Measurements from ENCODE around the gene GABRR2.

GABRR2 gene

GRCh38 chr6:89315249-89315885 is at the start of gene GABRR2:
GABRR2 (minus strand) TSS chr6:89315299; CDS start chr6:89315165, 134 bp downstream.
- peak in 2 of 10 donors; percentile 21 to 29 for DNase-seq
- intact Hi-C loops (cut with DNase I) = no loop called here

DNA sequence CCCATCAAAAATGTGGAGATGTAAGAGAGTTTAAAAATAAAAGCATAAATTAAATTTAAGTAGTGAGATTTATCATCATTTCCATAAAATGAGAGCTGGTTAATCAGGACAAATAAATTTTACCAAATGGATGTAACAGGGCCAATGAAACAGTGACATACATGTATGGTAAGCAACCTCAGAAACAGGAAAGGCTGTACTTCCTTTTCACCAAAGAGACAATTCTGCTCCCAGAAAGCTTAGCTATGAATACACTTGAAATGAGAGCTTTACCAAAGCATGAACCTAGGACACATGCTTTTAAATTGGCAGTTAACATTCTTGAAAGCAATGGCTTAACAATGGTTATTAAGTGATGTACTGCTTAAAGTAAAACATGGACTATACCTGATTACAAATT is 49.5 kb upstream of the GABRR2 start:
- intact Hi-C loops (cut with DNase I) = loop anchor here (10.0 kb wide), 1 partner anchor 380 kb away; no protein-coding TSS in a partner anchor
- no peak for DNase-seq

DNA sequence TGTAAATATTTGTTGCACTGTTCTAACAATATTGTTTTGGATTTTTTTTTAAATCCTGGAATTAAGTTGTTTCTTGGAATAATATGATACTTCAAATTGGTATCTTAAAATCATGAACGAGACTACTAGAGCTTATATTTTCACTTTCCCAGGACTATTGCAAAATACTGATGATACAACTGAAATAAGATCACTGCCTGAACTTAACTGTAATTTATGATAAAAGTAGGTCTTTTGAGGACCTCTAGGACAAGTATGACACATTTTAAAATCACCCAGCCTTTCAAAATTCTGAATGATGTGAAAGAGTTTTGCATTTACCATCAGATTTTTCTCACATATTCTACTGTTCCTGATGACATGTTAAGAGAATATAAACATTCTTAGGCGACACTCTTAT is 46.1 kb upstream of the GABRR2 start:
- no peak for DNase-seq
- intact Hi-C loops (cut with DNase I) = loop anchor here (10.0 kb wide), 1 partner anchor 376 kb away; no protein-coding TSS in a partner anchor

GRCh38 chr6:89360415-89360999 is 45.4 kb upstream of the GABRR2 start:
- no peak for DNase-seq
- intact Hi-C loops (cut with DNase I) = loop anchor here (10.0 kb wide), 1 partner anchor 376 kb away; no protein-coding TSS in a partner anchor

DNA sequence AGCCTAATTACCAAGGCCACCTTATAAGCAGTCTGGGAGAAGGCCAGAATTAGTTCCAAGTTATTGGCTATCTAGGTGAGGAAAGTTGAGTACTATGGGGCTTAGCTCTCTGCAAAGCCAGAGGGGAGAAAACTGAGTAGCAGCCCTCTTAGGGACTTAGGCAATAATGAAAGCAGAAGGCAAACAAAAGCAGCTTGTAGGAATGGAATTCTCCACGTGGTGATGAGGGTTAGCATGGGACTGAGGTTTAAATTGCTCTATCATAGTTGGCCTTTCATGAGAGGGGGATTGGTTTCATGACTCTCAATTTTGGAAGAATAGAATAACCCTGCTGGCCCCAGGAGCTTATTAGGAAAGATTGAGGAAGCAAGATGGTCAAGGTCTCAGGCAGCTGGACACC is 44.5 kb upstream of the GABRR2 start:
- no peak for DNase-seq
- intact Hi-C loops (cut with DNase I) = loop anchor here (10.0 kb wide), 1 partner anchor 455 kb away; the partner anchor contains the start of gene MDN1

GRCh38 chr6:89357390-89357789 is 42.3 kb upstream of the GABRR2 start:
- DNase-seq = no peak
- intact Hi-C loops (cut with DNase I) = loop anchor here (10.0 kb wide), 1 partner anchor 457 kb away; the partner anchor contains the start of gene MDN1

DNA sequence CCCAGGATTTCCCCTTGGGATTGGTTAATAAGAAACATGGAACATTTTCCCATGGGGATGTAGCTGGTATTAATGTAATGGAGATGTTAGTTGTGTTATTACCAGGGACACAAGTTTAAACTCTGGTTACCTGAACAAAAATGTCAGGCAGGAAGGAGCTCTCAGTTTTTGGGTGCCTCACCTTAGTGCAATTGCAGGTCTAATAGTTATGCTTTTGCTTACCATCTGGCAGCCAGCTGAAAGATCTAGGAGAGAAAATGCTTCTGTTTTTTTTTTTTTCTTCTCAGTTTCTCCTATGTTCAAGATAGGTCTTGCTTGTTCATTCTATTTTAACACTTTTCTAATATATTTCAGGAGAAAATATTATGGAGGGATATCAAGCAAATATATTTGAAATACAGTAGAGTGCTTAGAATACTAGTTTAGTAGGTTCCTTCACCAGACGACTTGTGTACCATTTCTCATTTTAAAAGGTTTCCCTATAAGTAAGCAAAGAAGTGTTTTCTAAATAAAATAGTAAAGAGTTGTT is 41.6 kb upstream of the GABRR2 start:
- no peak for DNase-seq
- intact Hi-C loops (cut with DNase I) = loop anchor here (10.0 kb wide), 1 partner anchor 458 kb away; the partner anchor contains the start of gene MDN1

DNA sequence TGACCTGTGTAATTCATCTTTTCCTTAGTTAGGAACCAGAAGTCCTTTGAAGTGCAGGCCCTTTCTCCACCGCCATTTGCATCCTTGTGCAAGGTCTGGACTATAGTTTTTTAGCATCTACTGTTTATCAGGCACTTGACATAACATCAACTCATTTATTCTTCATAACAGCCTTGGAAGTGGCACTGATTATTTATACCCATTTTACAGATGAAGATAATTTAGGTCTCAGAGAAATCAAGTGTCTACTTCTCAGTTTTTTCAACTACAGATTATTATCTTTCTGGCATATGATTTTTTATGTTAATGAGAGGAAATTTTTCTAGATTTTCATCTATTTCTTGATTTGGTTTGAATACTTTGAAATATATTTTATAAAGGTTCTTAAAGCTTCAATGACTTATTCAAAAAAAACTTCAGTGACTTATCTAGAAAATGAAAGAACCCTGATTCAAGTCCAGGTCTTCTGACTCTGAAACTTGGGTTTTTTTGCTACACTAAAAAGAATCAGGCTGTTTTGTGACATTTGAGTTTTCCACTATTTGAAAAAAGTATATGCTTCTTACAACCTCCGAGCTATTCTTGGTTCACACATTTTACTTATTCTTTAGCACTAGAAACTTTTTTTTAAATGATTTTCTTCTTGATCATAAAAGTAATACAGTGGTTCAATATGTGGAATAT is 40.6 kb upstream of the GABRR2 start:
- no peak for DNase-seq
- intact Hi-C loops (cut with DNase I) = loop anchor here (10.0 kb wide), 1 partner anchor 459 kb away; the partner anchor contains the start of gene MDN1

DNA sequence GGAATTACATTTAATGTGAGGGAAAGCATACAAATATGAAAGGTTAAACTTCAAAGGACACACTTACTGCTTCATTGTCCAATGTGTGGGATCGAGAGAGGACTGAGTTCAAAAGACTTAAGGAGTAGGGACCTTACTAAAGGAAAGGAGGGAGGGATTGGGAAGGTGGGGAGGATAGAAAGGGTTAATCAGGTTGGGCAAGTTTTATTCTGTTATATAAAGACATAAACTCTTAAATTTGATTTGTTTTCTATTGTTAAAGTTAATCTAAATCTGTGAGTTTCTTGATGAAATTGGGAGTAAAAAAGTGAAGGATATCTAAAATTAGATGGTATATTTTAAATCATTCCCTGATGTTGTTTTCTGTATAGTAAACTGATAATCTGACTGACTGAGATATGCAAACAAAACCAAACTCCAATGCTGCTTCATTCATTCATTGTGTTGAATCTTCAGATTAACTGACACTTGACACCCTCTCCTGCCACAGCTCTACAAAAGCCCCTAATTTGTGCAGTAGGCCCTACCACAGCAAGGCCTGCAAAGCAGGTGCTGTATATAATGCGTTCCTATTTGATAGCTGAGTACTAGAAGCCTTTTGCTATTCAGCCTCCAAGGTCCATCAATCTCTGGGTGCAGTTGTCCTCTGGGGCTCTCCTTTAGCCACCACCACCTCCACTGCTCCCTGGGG is 38.7 kb upstream of the GABRR2 start:
- intact Hi-C loops (cut with DNase I) = loop anchor here (5.0 to 10.0 kb wide), 4 partner anchors 58 to 461 kb away; partner anchors contain the start of genes MDN1, RNGTT and RRAGD
- no peak for DNase-seq

- peak in 1 of 10 donors; percentile 67 for DNase-seq
- intact Hi-C loops (cut with DNase I) = loop anchor here (5.0 to 10.0 kb wide), 4 partner anchors 59 to 462 kb away; partner anchors contain the start of genes MDN1, RNGTT and RRAGD
These were observed 38.0 kb upstream of the GABRR2 start for GRCh38 chr6:89353118-89353556.

DNA sequence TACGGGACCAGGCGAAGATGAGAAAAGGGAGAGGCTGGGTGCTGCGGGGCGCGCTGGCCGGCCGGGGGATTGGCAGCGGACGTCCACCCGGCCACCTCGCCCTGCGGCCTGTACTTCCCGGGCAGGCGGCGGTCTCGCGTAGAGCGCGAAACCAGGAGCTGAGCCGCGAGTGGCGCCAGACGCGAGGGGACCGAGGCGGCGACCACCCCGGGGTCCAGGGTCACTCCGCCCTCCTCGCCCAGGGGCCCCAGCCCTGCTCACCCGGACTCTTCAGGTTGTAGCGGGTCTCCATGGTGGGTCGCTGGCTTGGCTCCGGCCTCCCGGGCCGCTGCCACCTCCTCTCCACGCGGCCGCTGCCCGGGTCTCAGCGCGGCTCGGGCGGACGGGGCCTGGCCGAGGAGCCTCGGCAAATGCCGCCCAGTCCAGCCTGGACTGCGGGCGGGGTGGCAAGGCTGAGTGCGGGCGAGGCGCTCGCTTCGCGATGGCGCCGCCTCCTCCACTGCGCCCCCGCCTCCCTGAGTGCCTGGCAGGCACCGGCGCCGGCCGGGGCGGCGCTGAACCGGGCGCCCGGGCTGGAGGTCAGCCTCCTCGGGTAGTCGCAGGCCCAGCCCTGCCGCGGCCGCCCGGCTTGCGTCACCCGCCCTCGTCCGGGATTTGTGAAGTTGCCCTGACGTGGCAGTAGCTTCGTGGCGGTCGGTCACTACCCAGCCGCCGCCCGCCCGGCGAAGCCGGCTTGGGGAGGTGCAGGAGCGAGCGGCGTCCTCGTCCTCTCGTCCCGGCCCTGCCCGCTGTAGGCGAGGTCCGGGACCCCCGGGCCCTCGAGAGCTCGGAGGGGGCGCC is 37.4 kb upstream of the GABRR2 start, which contains the start of gene UBE2J1:
TSS of gene UBE2J1 (minus strand) at position 445 of the 840 bp plus-strand sequence. CDS start at position 292, 153 bp downstream.
- intact Hi-C loops (cut with DNase I) = loop anchor here (5.0 to 10.0 kb wide), 4 partner anchors 60 to 462 kb away; partner anchors contain the start of genes MDN1, RNGTT and RRAGD

DNA sequence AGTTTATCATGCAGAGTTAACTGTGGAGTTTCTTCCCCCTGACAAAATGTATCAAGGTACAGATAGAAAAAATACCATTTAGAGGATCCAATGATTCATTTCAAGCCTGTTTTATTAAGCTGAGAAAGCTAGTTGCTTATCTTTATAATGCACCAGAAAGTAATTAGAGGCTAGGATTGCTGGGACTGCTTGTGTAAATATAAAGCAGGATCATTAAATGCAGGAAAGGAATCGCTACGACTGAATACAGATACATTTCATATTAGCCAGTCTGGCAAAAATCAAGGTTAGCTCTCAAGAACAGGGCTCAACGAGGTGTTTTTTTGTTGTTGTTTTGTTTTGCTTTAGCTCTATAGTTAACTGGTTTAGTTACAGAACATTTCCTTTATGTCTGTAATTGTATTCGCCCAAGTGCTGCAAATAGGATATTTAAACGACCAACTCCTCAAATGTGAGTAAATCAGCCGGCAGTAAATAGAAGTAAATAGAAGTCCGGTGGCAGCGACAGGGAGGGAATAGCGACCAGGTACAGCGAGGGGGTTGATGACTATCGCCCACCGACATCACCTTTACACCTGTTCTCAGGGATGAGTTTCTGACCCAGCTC is 36.7 kb upstream of the GABRR2 start:
- DNase-seq = no peak
- intact Hi-C loops (cut with DNase I) = loop anchor here (5.0 to 10.0 kb wide), 4 partner anchors 61 to 463 kb away; partner anchors contain the start of genes MDN1, RNGTT and RRAGD

More for the DNA sequence above, 37.4 kb upstream of the GABRR2 start, which contains the start of gene UBE2J1:
- DNase-seq = peak; percentile 73 to 98 (median 86)

GRCh38 chr6:89350281-89350966 is 35.3 kb upstream of the GABRR2 start:
- no peak for DNase-seq
- intact Hi-C loops (cut with DNase I) = loop anchor here (5.0 to 10.0 kb wide), 4 partner anchors 62 to 464 kb away; partner anchors contain the start of genes MDN1, RNGTT and RRAGD

DNA sequence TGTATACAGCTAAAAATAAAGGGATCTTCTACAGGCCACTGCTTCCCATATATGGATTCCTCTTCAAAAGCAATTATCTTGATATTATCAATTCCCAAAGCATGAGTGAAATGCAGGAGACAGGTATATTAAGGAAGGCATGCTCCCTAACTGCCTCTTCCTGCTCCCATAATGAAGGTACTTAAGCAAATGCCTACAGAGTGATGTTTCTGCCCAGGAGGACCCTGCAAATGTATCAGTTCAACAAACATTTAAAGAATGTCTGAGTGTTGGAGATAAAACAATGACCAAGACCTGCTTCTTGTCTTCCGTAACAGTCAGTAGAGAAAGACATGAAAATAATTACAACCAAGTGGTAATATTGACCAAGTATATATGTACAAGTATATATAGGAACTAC is 33.3 kb upstream of the GABRR2 start:
- DNase-seq = no peak
- intact Hi-C loops (cut with DNase I) = no loop called here

DNA sequence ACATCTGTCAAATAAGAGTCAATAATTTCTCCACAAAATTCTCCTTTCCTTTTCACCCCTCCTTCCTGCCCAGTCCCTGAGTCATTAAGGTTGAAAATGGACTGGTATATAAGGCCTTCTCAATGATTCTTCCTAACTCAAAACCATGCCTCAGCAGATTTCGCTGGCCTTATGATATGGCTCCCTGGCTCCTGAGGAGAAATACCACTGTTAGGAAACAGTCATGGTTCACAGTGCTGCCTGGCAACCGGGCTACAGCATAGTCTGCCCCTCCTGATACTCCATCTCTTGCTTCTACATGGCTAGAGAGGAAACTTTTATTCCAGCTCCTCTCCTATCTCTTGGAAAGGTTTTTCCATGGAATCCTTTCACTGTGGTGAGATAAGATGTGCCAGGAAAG is 32.7 kb upstream of the GABRR2 start:
- intact Hi-C loops (cut with DNase I) = no loop called here
- no peak for DNase-seq

DNA sequence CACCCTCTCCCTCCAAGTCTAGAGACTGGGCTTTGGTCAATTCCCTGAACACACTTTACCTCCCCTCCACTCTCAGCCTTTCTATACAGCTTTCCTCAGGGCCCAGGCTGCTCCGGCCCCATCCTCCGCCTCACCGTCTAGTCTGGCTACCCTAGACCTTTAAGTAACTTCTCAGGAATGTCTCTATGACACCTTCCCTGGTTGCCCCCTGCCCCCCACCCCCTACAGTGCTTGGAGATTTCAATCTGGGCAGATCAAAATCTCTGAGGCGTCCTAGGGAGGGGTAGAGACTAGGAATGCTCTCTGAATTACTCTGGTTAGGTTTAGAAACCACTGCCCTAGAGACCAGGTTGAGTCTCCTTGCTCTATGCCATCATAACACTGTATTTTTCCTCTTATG is 31.3 kb upstream of the GABRR2 start:
- no peak for DNase-seq
- intact Hi-C loops (cut with DNase I) = no loop called here

- no peak for DNase-seq
- intact Hi-C loops (cut with DNase I) = no loop called here
These were observed 24.5 kb upstream of the GABRR2 start for GRCh38 chr6:89339565-89339964.

- no peak for DNase-seq
These were observed 20.1 kb upstream of the GABRR2 start for GRCh38 chr6:89335164-89335563.

More at GRCh38 chr6:89335164-89335563, 20.1 kb upstream of the GABRR2 start:
- intact Hi-C loops (cut with DNase I) = no loop called here
